ENCODE results near the gene MXD1.

DNA sequence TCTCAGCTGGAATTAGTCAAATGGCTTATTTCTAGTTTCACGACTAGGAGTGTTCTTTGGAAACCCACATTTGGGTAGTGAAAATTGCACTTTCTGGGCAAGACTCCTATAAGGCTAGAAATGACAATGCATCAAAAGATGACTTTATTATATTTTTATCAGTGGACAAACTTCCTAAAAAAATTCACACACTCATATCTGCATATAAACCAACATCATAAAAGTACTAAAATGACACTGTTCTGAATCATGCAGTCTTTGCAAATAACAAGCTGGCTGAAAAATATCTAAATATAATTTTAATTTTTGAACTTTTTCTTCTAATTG lies 17.6 kb downstream of the MXD1 start:
- TF ChIP-seq, protein P1, sequence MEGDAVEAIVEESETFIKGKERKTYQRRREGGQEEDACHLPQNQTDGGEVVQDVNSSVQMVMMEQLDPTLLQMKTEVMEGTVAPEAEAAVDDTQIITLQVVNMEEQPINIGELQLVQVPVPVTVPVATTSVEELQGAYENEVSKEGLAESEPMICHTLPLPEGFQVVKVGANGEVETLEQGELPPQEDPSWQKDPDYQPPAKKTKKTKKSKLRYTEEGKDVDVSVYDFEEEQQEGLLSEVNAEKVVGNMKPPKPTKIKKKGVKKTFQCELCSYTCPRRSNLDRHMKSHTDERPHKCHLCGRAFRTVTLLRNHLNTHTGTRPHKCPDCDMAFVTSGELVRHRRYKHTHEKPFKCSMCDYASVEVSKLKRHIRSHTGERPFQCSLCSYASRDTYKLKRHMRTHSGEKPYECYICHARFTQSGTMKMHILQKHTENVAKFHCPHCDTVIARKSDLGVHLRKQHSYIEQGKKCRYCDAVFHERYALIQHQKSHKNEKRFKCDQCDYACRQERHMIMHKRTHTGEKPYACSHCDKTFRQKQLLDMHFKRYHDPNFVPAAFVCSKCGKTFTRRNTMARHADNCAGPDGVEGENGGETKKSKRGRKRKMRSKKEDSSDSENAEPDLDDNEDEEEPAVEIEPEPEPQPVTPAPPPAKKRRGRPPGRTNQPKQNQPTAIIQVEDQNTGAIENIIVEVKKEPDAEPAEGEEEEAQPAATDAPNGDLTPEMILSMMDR (conservative IDR thresholded peaks at IDR 0.05; ENCODE audit: low read depth in 2 of 2), result no peak
- TF ChIP-seq CREB1 (CRISPR knock-in tag; IDR thresholded peaks at IDR 0.05; ENCODE audit: low read depth) (no peak), POLR2AphosphoS5 (IDR thresholded peaks at IDR 0.05; ENCODE audit: low read depth) (no peak), EZH2phosphoT487 (IDR thresholded peaks at IDR 0.05; ENCODE audit: unreplicated experiment) (no peak), EZH2 (IDR thresholded peaks at IDR 0.05; ENCODE audit: low read depth, unreplicated experiment) (no peak), JUNB (IDR thresholded peaks at IDR 0.05; ENCODE audit: unreplicated experiment) (no peak), NANOG (IDR thresholded peaks at IDR 0.05; ENCODE audit: borderline replicate concordance) (no peak)
- TF ChIP-seq, protein P2, sequence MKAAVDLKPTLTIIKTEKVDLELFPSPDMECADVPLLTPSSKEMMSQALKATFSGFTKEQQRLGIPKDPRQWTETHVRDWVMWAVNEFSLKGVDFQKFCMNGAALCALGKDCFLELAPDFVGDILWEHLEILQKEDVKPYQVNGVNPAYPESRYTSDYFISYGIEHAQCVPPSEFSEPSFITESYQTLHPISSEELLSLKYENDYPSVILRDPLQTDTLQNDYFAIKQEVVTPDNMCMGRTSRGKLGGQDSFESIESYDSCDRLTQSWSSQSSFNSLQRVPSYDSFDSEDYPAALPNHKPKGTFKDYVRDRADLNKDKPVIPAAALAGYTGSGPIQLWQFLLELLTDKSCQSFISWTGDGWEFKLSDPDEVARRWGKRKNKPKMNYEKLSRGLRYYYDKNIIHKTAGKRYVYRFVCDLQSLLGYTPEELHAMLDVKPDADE (IDR thresholded peaks at IDR 0.05), result no peak
- TF ChIP-seq, protein P3, sequence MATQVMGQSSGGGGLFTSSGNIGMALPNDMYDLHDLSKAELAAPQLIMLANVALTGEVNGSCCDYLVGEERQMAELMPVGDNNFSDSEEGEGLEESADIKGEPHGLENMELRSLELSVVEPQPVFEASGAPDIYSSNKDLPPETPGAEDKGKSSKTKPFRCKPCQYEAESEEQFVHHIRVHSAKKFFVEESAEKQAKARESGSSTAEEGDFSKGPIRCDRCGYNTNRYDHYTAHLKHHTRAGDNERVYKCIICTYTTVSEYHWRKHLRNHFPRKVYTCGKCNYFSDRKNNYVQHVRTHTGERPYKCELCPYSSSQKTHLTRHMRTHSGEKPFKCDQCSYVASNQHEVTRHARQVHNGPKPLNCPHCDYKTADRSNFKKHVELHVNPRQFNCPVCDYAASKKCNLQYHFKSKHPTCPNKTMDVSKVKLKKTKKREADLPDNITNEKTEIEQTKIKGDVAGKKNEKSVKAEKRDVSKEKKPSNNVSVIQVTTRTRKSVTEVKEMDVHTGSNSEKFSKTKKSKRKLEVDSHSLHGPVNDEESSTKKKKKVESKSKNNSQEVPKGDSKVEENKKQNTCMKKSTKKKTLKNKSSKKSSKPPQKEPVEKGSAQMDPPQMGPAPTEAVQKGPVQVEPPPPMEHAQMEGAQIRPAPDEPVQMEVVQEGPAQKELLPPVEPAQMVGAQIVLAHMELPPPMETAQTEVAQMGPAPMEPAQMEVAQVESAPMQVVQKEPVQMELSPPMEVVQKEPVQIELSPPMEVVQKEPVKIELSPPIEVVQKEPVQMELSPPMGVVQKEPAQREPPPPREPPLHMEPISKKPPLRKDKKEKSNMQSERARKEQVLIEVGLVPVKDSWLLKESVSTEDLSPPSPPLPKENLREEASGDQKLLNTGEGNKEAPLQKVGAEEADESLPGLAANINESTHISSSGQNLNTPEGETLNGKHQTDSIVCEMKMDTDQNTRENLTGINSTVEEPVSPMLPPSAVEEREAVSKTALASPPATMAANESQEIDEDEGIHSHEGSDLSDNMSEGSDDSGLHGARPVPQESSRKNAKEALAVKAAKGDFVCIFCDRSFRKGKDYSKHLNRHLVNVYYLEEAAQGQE (IDR thresholded peaks at IDR 0.05; ENCODE audit: unreplicated experiment), result no peak

All from GM23338 (cell line).